ENCODE results near the gene PTPN14.
A peak's percentile ranks its signal among the peaks of the same experiment; 100 is the strongest.

The PTPN14 gene

DNA sequence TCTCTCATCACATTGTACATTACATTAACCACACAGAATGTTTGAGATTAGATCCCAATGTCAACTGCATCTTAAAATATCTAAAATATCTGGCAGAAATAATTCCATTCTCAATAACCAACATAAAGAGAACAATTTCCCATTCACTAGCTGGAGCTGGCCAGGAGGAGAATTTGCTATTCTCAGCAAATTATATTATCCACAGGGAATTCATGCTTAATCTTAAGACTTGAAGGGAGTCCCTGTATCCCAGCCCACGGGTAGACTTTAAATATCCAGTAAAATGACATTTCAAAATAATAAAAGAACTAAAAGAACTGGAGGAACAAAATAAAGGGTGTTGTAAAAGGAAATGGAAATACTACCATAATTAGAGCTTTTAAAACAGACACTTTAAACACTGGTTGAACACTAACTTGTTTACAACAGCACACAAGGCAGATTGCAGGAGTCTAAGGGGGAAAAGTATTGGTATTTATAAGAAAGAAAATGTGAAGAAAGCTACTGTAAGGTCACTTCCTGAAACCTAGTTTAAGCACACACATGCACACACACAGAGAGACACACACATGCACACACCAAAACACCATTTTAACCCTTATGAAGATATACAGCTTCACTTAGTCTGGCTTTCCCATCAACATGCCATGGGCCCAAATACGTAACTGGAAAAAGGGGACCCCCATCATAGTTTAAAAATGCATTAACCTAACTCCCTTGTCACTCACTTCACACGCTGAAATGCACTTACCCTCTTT is 107.0 kb downstream of the PTPN14 start:
- H3K27ac ChIP-seq, result no peak overlapping the region
- TF ChIP-seq ZFX (IDR thresholded peaks at IDR 0.05; ENCODE audit: borderline replicate concordance) (no peak), CTCF (IDR thresholded peaks at IDR 0.05) (no peak)

- no peak for TF ChIP-seq CTCF (IDR thresholded peaks at IDR 0.05)
- no peak overlapping the region for H3K27ac ChIP-seq
These were observed 110.3 kb downstream of the PTPN14 start for GRCh38 chr1:214441119-214441518.

DNA sequence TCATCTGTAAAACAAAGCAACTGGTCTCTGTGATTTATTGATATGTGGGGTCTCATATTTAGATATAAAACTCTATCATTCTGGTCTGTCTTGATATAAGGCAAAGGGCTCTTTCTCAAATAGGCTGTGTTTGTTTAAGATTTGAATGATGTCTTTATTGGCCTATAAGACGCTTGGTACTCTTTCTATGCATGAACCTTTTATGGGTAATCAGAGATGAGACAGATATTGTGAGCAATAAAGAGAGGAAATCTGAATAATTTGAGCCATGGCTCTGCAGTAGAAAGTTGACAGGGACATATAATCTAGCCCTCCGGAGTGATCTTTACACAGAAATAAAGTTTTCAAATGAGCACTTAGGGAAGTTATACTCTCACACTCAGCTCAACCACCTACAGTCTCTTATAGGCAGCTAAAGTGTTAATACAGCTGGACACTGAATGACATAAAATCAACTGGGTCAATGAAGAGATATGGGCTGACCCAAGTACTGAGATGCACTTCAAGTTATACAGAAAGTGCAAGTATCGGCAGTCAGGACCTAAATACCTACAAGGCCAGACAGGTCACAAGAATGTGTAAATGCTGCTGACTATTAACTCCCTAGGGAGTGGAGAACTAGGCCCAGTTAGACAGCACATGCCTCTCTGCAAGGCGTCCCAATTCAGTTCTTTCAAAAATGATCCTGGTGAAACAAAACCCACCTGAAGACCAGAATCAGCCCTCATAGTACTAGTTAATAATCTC is 111.0 kb downstream of the PTPN14 start:
- TF ChIP-seq ZFX (IDR thresholded peaks at IDR 0.05; ENCODE audit: borderline replicate concordance), result no peak
- TF ChIP-seq CTCF (IDR thresholded peaks at IDR 0.05), result no peak
- H3K27ac ChIP-seq, result peak overlapping the region; percentile 68

- TF ChIP-seq ZFX (IDR thresholded peaks at IDR 0.05; ENCODE audit: borderline replicate concordance) (no peak), CTCF (IDR thresholded peaks at IDR 0.05) (no peak)
These were observed 111.9 kb downstream of the PTPN14 start for GRCh38 chr1:214439352-214440119.

GRCh38 chr1:214438530-214438929 is 112.9 kb downstream of the PTPN14 start:
- TF ChIP-seq CTCF (IDR thresholded peaks at IDR 0.05) (no peak), ZFX (IDR thresholded peaks at IDR 0.05; ENCODE audit: borderline replicate concordance) (no peak)
- peak overlapping the region; percentile 68 for H3K27ac ChIP-seq

More at GRCh38 chr1:214439352-214440119, 111.9 kb downstream of the PTPN14 start:
- H3K27ac ChIP-seq, result peak overlapping the region; percentile 68

DNA sequence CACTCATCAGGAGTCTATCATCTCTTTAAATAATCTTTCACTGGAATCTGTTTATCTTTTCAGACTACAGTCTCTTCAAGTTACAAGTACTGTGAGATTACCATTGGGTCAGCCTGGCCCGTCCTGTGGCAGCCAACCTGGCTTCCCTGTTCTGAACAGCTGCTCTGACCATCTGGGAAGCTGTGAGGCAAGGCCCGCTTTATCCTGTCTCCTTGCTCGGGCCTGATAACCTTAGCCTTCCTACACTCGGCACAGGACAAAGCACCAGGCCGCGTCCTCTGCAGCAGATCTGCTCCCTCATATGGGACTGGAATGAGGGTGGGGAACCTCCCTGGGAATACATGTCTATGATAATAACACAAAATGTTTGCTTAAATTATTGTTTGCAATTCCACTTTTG is 113.3 kb downstream of the PTPN14 start:
- H3K27ac ChIP-seq, result no peak overlapping the region
- no peak for TF ChIP-seq CTCF (IDR thresholded peaks at IDR 0.05)
- no peak for TF ChIP-seq ZFX (IDR thresholded peaks at IDR 0.05; ENCODE audit: borderline replicate concordance)

Data from 22Rv1 (cell line).